ENCODE measurements around the gene RPS6KA4. TPM values are rescaled to one million over a fixed set of nuclear protein-coding genes. Genes with fewer than 3 reads are reported as not detected.

RPS6KA4 gene
- total RNA-seq, 1 experiment from 2014 or later: 24.5 TPM

- no peaks in the 10 kb centered on the region for H3K9me3 ChIP-seq (ENCODE audit: low read depth, low read length, poor library complexity, severe bottlenecking)
- H3K36me3 ChIP-seq (ENCODE audit: insufficient read depth, low read length, poor library complexity, severe bottlenecking): peaks cover 12% of the 10 kb centered on the region
- DNase-seq (ENCODE audit: low spot score): peak; percentile 87
- CTCF ChIA-PET: interaction anchor here (0.6 to 2.4 kb wide), 5 partner anchors 11 to 92 kb away, joined by 3 to 13 read pairs (median 4); no protein-coding TSS in a partner anchor
- no peak overlapping the region for H3K4me3 ChIP-seq (ENCODE audit: low read depth, low read length, poor library complexity, severe bottlenecking)
- H3K27ac ChIP-seq (ENCODE audit: low read depth, low read length, poor library complexity, severe bottlenecking): no peak overlapping the region
- no TSS peak for BruUV-seq (replicated peaks)
- H3K4me1 ChIP-seq (ENCODE audit: insufficient read depth, low read length, poor library complexity, severe bottlenecking): peaks cover 29% of the 10 kb centered on the region
- TF ChIP-seq CTCF (conservative IDR thresholded peaks at IDR 0.05; ENCODE audit: low read depth, low read length) (peak; percentile 80), EZH2 (IDR thresholded peaks at IDR 0.05; ENCODE audit: borderline replicate concordance, low read depth, low read length, poor library complexity, severe bottlenecking) (no peak)
- POLR2A ChIA-PET (ENCODE audit: low non-redundant PET): interaction anchor here (0.5 kb wide), 1 partner anchor 18 kb away, joined by 13 read pairs; no protein-coding TSS in a partner anchor
- intact Hi-C loops (cut with micrococcal nuclease; ENCODE audit: unreplicated experiment): no loop called here
- H3K27me3 ChIP-seq (replicated peaks; ENCODE audit: insufficient read depth, low read depth, low read length, poor library complexity): no peaks in the 10 kb centered on the region
Measured at GRCh38 chr11:64356498-64357411, 2.2 kb upstream of the RPS6KA4 start.

DNA sequence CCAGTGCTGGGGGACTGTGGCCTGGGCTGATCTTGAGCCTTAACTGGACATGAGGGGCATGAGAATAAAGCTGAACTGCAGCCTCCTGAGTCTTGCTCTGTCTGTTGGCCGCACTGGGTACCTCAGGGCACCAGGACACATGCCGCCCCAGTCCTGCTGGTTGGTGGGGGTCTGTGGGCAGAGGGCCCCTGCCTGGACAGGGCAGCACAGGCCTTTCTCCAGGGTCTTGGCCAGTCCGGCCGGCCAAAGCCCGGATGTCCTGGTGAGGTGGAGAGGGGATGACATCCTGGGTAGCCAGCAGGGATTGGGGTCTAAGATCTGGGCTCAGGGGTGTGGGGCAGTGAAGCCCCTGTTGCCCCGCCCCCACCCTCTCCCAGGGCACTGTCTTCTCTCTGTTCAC is 1.5 kb upstream of the RPS6KA4 start:
- Histone ChIP-seq H3K4me1 (ENCODE audit: insufficient read depth, low read length, poor library complexity, severe bottlenecking) (peaks cover 29% of the 10 kb centered on the region), H3K27me3 (replicated peaks; ENCODE audit: insufficient read depth, low read depth, low read length, poor library complexity) (no peaks in the 10 kb centered on the region), H3K4me3 (ENCODE audit: low read depth, low read length, poor library complexity, severe bottlenecking) (no peak overlapping the region), H3K36me3 (ENCODE audit: insufficient read depth, low read length, poor library complexity, severe bottlenecking) (peaks cover 16% of the 10 kb centered on the region), H3K9me3 (ENCODE audit: low read depth, low read length, poor library complexity, severe bottlenecking) (no peaks in the 10 kb centered on the region), H3K27ac (ENCODE audit: low read depth, low read length, poor library complexity, severe bottlenecking) (no peak overlapping the region)
- no peak for DNase-seq (ENCODE audit: low spot score)
- ChIA-PET CTCF (interaction anchor here (1.6 kb wide), 1 partner anchor 15 kb away, joined by 9 read pairs; no protein-coding TSS in a partner anchor), POLR2A (ENCODE audit: low non-redundant PET) (interaction anchor here (0.5 kb wide), 1 partner anchor 19 kb away, joined by 13 read pairs; no protein-coding TSS in a partner anchor)
- no peak for TF ChIP-seq CTCF (conservative IDR thresholded peaks at IDR 0.05; ENCODE audit: low read depth, low read length)
- TF ChIP-seq EZH2 (IDR thresholded peaks at IDR 0.05; ENCODE audit: borderline replicate concordance, low read depth, low read length, poor library complexity, severe bottlenecking): no peak
- no TSS peak for BruUV-seq (replicated peaks)
- intact Hi-C loops (cut with micrococcal nuclease; ENCODE audit: unreplicated experiment): no loop called here

DNA sequence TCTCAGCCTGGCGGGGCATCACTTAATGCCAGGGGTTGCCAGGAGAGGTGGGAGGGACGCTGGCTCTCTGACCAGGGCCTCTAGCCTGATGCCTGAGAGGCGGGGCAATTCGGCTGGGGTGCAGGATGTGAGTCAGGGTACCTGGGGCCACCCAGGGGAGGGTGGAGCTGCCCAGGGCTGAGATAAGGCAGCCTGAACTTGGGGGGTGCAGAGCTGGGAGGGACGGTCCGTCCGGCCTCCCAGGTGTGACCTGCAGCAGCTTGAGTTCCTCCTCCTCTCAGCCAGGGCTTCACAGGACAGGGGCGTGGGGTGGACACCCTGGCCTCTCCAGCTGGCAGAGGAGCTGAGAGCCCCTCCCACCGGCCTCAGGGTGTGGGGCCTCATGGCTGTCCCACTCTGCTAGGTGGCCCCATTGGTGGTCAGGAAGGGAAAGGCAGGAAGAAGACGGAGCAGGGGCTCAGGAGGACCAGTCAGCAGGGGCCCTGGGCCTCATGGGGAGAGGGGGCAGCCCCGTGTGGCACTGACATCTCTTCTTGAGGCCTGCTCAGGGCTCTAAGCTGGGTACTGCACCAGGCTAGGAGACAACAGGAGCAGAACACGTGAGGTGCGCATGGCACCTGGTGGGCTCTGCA is 942 bp upstream of the RPS6KA4 start:
- H3K4me3 ChIP-seq (ENCODE audit: low read depth, low read length, poor library complexity, severe bottlenecking): peak overlapping the region; percentile 76
- peaks cover 17% of the 10 kb centered on the region for H3K36me3 ChIP-seq (ENCODE audit: insufficient read depth, low read length, poor library complexity, severe bottlenecking)
- peaks cover 29% of the 10 kb centered on the region for H3K4me1 ChIP-seq (ENCODE audit: insufficient read depth, low read length, poor library complexity, severe bottlenecking)
- H3K27ac ChIP-seq (ENCODE audit: low read depth, low read length, poor library complexity, severe bottlenecking): no peak overlapping the region
- no peaks in the 10 kb centered on the region for H3K27me3 ChIP-seq (replicated peaks; ENCODE audit: insufficient read depth, low read depth, low read length, poor library complexity)
- H3K9me3 ChIP-seq (ENCODE audit: low read depth, low read length, poor library complexity, severe bottlenecking): no peaks in the 10 kb centered on the region
- no TSS peak for BruUV-seq (replicated peaks)
- CTCF ChIA-PET: no interaction called here
- intact Hi-C loops (cut with micrococcal nuclease; ENCODE audit: unreplicated experiment): no loop called here
- no peak for DNase-seq (ENCODE audit: low spot score)
- TF ChIP-seq CTCF (conservative IDR thresholded peaks at IDR 0.05; ENCODE audit: low read depth, low read length): no peak
- no peak for TF ChIP-seq EZH2 (IDR thresholded peaks at IDR 0.05; ENCODE audit: borderline replicate concordance, low read depth, low read length, poor library complexity, severe bottlenecking)
- POLR2A ChIA-PET (ENCODE audit: low non-redundant PET): interaction anchor here (0.6 kb wide), 1 partner anchor 133 kb away, joined by 5 read pairs; no protein-coding TSS in a partner anchor

Data from A673 (cell line).